Subcutaneous adipose tissue (tissue), 4 donors: Measurements from ENCODE around the gene DENND4A. TPM values are rescaled to one million over a fixed set of nuclear protein-coding genes. Genes with fewer than 3 reads are reported as not detected.

Experiments
- CTCF ChIP-seq: fragments of 450-650 bp; IDR thresholded peaks from one replicate; pipeline ENCODE4 v1.5.1; 2016; ENCODE audit warnings: low read depth, mild to moderate bottlenecking, control low read depth, antibody characterized with exemption, moderate library complexity
- total RNA-seq, 4 donors: library from RNA; depleted of rRNA; stranded (reverse); fragments of >200 nt; gene quantifications; one replicate each; pipeline ENCODE4 v1.1.0, GENCODE V29; 2016

The DENND4A gene
- total RNA-seq, 4 donors from 2014 or later: 29.4 to 36.7 (median 33.3) TPM

- no peak for TF ChIP-seq CTCF
Measured at GRCh38 chr15:65816441-65816840, 24.3 kb upstream of the DENND4A start.

GRCh38 chr15:65812916-65813315 is 20.8 kb upstream of the DENND4A start:
- no peak for TF ChIP-seq CTCF

- no peak for TF ChIP-seq CTCF
Measured at GRCh38 chr15:65812467-65812866, 20.4 kb upstream of the DENND4A start.

GRCh38 chr15:65811835-65812234 is 19.7 kb upstream of the DENND4A start:
- TF ChIP-seq CTCF: no peak

- no peak for TF ChIP-seq CTCF
Measured at GRCh38 chr15:65806397-65806796, 14.3 kb upstream of the DENND4A start.

- TF ChIP-seq CTCF: no peak
Measured at GRCh38 chr15:65805019-65805745, 13.1 kb upstream of the DENND4A start.

GRCh38 chr15:65804252-65804931 is 12.3 kb upstream of the DENND4A start:
- TF ChIP-seq CTCF: no peak
